SJCRH30 (cell line): Measurements from ENCODE around the gene NT5C1B. TPM values are rescaled to one million over a fixed set of nuclear protein-coding genes. Genes with fewer than 3 reads are reported as not detected.

Experiments
- DNase-seq, 2 experiments: peaks; one replicate each; pipeline ENCODE4 v3.0.0-alpha.2; 2015 to 2020
- H3K27ac ChIP-seq: fragments of 250-450 bp; sonication (Bioruptor Pico); 2 replicates; pipeline ENCODE4 v1.5.1; 2020; ENCODE audit warnings: mild to moderate bottlenecking, moderate library complexity
- H3K27me3 ChIP-seq: fragments of 250-450 bp; sonication (Bioruptor Pico); 2 replicates; pipeline ENCODE4 v1.5.1; 2020; ENCODE audit warnings: mild to moderate bottlenecking, moderate library complexity
- H3K36me3 ChIP-seq: fragments of 250-450 bp; sonication (Bioruptor Pico); 2 replicates; pipeline ENCODE4 v1.5.1; 2020; ENCODE audit warnings: mild to moderate bottlenecking, moderate library complexity
- H3K4me1 ChIP-seq: fragments of 250-450 bp; sonication (Bioruptor Pico); 2 replicates; pipeline ENCODE4 v1.5.1; 2020; ENCODE audit warnings: mild to moderate bottlenecking, moderate library complexity
- H3K4me3 ChIP-seq: fragments of 250-450 bp; sonication (Bioruptor Pico); 2 replicates; pipeline ENCODE4 v1.5.1; 2020; ENCODE audit warnings: mild to moderate bottlenecking, moderate library complexity
- H3K9me3 ChIP-seq: fragments of 250-450 bp; sonication (Bioruptor Pico); replicated peaks from 2 replicates; pipeline ENCODE4 v1.5.1; 2020; ENCODE audit warnings: mild to moderate bottlenecking, moderate library complexity
- total RNA-seq: library from RNA; depleted of rRNA; stranded (reverse); fragments of >200 nt; shearing (Covaris generic); gene quantifications from 2 replicates; pipeline ENCODE4 v1.2.3, GENCODE V29; 2014

NT5C1B gene
- total RNA-seq, 1 experiment from 2014 or later = not detected

GRCh38 chr2:18551169-18551568 lies 38.2 kb downstream of the NT5C1B start:
- Histone ChIP-seq H3K27ac (no peak overlapping the region), H3K36me3 (peaks cover 22% of the 10 kb centered on the region), H3K27me3 (no peaks in the 10 kb centered on the region), H3K4me3 (no peak overlapping the region), H3K4me1 (no peaks in the 10 kb centered on the region), H3K9me3 (no peaks in the 10 kb centered on the region)
- DNase-seq = no peak

DNA sequence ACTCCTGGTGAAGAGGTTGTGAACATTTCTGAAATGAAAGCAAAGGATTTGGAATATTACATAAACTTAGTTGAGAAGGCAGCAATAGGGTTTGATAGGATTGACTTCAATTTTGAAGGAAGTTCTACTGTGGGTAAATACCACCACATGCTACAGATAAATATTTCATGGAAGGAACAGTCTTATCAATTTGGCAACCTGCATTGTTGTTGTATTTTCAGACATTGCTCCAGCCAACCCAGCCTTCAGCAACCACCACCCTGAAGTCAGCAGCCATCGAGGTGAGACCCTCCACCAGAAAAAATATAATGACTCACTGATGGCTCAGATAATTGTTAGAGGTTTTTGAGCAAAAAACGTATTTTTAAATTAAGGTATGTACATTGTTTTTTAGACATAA lies 38.9 kb downstream of the NT5C1B start:
- H3K36me3 ChIP-seq = peaks cover 18% of the 10 kb centered on the region
- H3K27me3 ChIP-seq = no peaks in the 10 kb centered on the region
- H3K4me3 ChIP-seq = no peak overlapping the region
- no peak overlapping the region for H3K27ac ChIP-seq
- H3K9me3 ChIP-seq = no peaks in the 10 kb centered on the region
- no peaks in the 10 kb centered on the region for H3K4me1 ChIP-seq
- no peak for DNase-seq

- H3K27me3 ChIP-seq = no peaks in the 10 kb centered on the region
- H3K4me1 ChIP-seq = no peaks in the 10 kb centered on the region
- peaks cover 8% of the 10 kb centered on the region; the same call in 1 of the 2 replicates for H3K36me3 ChIP-seq
- DNase-seq = no peak
- no peak overlapping the region for H3K4me3 ChIP-seq
- H3K9me3 ChIP-seq = no peaks in the 10 kb centered on the region
- H3K27ac ChIP-seq = no peak overlapping the region
Observed at GRCh38 chr2:18549083-18549482, 40.3 kb downstream of the NT5C1B start.

GRCh38 chr2:18548621-18549020 lies 40.7 kb downstream of the NT5C1B start:
- H3K27ac ChIP-seq = no peak overlapping the region

GRCh38 chr2:18546567-18546966 lies 42.8 kb downstream of the NT5C1B start:
- H3K4me3 ChIP-seq = no peak overlapping the region
- no peaks in the 10 kb centered on the region for H3K27me3 ChIP-seq
- no peaks in the 10 kb centered on the region for H3K9me3 ChIP-seq
- no peaks in the 10 kb centered on the region for H3K36me3 ChIP-seq
- no peak overlapping the region for H3K27ac ChIP-seq
- no peaks in the 10 kb centered on the region for H3K4me1 ChIP-seq
- no peak for DNase-seq

More at GRCh38 chr2:18548621-18549020, 40.7 kb downstream of the NT5C1B start:
- H3K27me3 ChIP-seq = no peaks in the 10 kb centered on the region
- DNase-seq = no peak
- H3K4me3 ChIP-seq = no peak overlapping the region
- H3K4me1 ChIP-seq = no peaks in the 10 kb centered on the region
- H3K9me3 ChIP-seq = no peaks in the 10 kb centered on the region
- H3K36me3 ChIP-seq = peaks cover 6% of the 10 kb centered on the region; the same call in 1 of the 2 replicates

GRCh38 chr2:18545384-18545783 lies 44.0 kb downstream of the NT5C1B start:
- Histone ChIP-seq H3K9me3 (no peaks in the 10 kb centered on the region), H3K27me3 (no peaks in the 10 kb centered on the region), H3K27ac (no peak overlapping the region), H3K4me1 (no peaks in the 10 kb centered on the region), H3K4me3 (no peak overlapping the region), H3K36me3 (no peaks in the 10 kb centered on the region)
- no peak for DNase-seq

DNA sequence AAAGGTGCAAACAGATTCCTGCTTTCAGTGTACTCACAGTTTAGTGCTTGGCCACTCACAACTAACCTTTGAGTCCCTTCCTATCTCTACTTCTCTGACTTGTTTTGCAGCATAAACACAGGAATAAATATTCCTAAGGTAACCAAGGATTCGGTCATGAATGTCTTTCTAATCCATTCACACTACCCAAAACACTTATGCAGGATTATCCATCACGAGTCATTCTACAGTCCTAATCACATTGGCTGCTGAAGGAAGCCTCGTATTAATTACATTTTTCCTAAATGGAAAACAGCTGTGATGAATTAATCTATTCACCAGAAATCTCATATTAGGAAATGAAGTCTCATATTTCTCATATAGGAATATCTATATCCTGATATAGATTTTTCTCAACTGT lies 45.2 kb downstream of the NT5C1B start:
- no peak for DNase-seq

GRCh38 chr2:18540872-18541271 lies 48.5 kb downstream of the NT5C1B start:
- H3K4me1 ChIP-seq = no peaks in the 10 kb centered on the region
- no peak overlapping the region for H3K27ac ChIP-seq
- no peak for DNase-seq
- no peaks in the 10 kb centered on the region for H3K9me3 ChIP-seq
- H3K36me3 ChIP-seq = no peaks in the 10 kb centered on the region
- no peak overlapping the region for H3K4me3 ChIP-seq
- H3K27me3 ChIP-seq = no peaks in the 10 kb centered on the region

More for the DNA sequence above, 45.2 kb downstream of the NT5C1B start:
- no peak overlapping the region for H3K4me3 ChIP-seq
- H3K4me1 ChIP-seq = no peaks in the 10 kb centered on the region
- no peak overlapping the region for H3K27ac ChIP-seq
- no peaks in the 10 kb centered on the region for H3K36me3 ChIP-seq
- no peaks in the 10 kb centered on the region for H3K9me3 ChIP-seq
- no peaks in the 10 kb centered on the region for H3K27me3 ChIP-seq

GRCh38 chr2:18536697-18537096 lies 52.7 kb downstream of the NT5C1B start:
- Histone ChIP-seq H3K36me3 (no peaks in the 10 kb centered on the region), H3K4me1 (no peaks in the 10 kb centered on the region), H3K4me3 (no peak overlapping the region), H3K9me3 (no peaks in the 10 kb centered on the region), H3K27ac (no peak overlapping the region), H3K27me3 (no peaks in the 10 kb centered on the region)
- DNase-seq = no peak

- Histone ChIP-seq H3K4me1 (no peaks in the 10 kb centered on the region), H3K9me3 (no peaks in the 10 kb centered on the region), H3K4me3 (no peak overlapping the region), H3K36me3 (no peaks in the 10 kb centered on the region), H3K27me3 (no peaks in the 10 kb centered on the region), H3K27ac (no peak overlapping the region)
- DNase-seq = no peak
Observed at GRCh38 chr2:18536100-18536499, 53.3 kb downstream of the NT5C1B start.

- Histone ChIP-seq H3K9me3 (no peaks in the 10 kb centered on the region), H3K4me1 (no peaks in the 10 kb centered on the region), H3K36me3 (no peaks in the 10 kb centered on the region), H3K27ac (no peak overlapping the region), H3K27me3 (peaks cover 14% of the 10 kb centered on the region; the same call in 1 of the 2 replicates), H3K4me3 (no peak overlapping the region)
- no peak for DNase-seq
Observed at GRCh38 chr2:18531194-18531593, 58.2 kb downstream of the NT5C1B start.

- H3K27me3 ChIP-seq = peaks cover 22% of the 10 kb centered on the region; the same call in 1 of the 2 replicates
- H3K4me3 ChIP-seq = no peak overlapping the region
- no peaks in the 10 kb centered on the region for H3K9me3 ChIP-seq
- H3K36me3 ChIP-seq = no peaks in the 10 kb centered on the region
- DNase-seq = no peak
- H3K27ac ChIP-seq = no peak overlapping the region
- no peaks in the 10 kb centered on the region for H3K4me1 ChIP-seq
Observed at GRCh38 chr2:18527822-18528221, 61.5 kb downstream of the NT5C1B start.

DNA sequence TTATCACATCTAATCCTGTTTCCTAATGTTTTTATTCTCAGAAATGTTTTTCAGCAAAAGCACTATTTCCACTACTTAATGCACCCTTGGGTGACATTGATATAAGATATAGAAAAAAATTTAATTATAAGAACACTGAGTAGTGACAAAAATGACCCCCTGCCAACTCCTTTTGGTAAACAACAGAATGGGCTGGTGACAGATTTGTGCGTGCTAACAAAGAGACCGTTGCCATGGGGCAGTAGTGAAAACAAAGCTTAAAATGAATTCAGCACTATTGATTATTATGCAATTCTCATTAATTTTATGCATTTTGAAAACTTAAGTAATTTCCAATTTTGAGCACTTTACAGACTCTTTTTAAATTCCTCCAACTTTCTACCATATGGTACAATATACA lies 62.0 kb downstream of the NT5C1B start:
- Histone ChIP-seq H3K4me1 (no peaks in the 10 kb centered on the region), H3K27ac (no peak overlapping the region), H3K9me3 (no peaks in the 10 kb centered on the region), H3K36me3 (no peaks in the 10 kb centered on the region), H3K27me3 (peaks cover 25% of the 10 kb centered on the region; the same call in 1 of the 2 replicates), H3K4me3 (no peak overlapping the region)
- DNase-seq = no peak

- DNase-seq = no peak
- no peak overlapping the region for H3K4me3 ChIP-seq
- no peaks in the 10 kb centered on the region for H3K4me1 ChIP-seq
- H3K27ac ChIP-seq = no peak overlapping the region
- no peaks in the 10 kb centered on the region for H3K9me3 ChIP-seq
- peaks cover 31% of the 10 kb centered on the region; the same call in 1 of the 2 replicates for H3K27me3 ChIP-seq
- no peaks in the 10 kb centered on the region for H3K36me3 ChIP-seq
Observed at GRCh38 chr2:18526429-18526828, 62.9 kb downstream of the NT5C1B start.

- no peak overlapping the region for H3K4me3 ChIP-seq
- H3K27me3 ChIP-seq = peaks cover 31% of the 10 kb centered on the region; the same call in 1 of the 2 replicates
- H3K36me3 ChIP-seq = no peaks in the 10 kb centered on the region
- DNase-seq = no peak
- H3K9me3 ChIP-seq = no peaks in the 10 kb centered on the region
- H3K27ac ChIP-seq = no peak overlapping the region
- no peaks in the 10 kb centered on the region for H3K4me1 ChIP-seq
Observed at GRCh38 chr2:18525852-18526251, 63.5 kb downstream of the NT5C1B start.

DNA sequence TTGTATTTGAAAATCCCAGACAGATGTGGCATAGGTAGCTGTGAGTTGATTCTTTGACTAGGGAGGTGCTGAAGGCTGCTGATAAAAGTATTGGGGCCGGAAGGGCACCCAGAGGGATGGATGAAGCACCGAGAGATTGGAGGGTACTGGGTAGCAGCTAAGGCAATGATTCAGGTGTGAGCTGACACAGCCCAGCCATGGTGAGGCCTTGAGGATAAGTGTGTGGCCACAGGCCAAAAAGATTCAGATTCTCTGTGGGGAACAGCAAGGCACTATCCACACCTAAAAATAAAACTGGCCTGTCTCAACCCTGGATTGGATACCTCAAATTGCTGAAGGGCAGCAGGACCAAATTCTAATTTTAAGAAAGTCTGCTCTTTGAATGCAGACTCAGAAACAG lies 64.1 kb downstream of the NT5C1B start:
- no peaks in the 10 kb centered on the region for H3K4me1 ChIP-seq
- H3K27me3 ChIP-seq = peaks cover 31% of the 10 kb centered on the region; the same call in 1 of the 2 replicates
- H3K36me3 ChIP-seq = no peaks in the 10 kb centered on the region
- no peaks in the 10 kb centered on the region for H3K9me3 ChIP-seq
- no peak for DNase-seq
- H3K27ac ChIP-seq = no peak overlapping the region
- H3K4me3 ChIP-seq = no peak overlapping the region
